NB4 (cell line): Measurements from ENCODE around the gene CYP39A1.
"Not testable (repeated sequence)": the region's sequence is repeated elsewhere in the genome, so short reads cannot be mapped to it uniquely, and the experiment has no call there.

Source experiments
- MYC ChIP-seq: IDR thresholded peaks from 2 replicates; pipeline ENCODE4 v1.6.1; 2011; ENCODE audit warnings: low read depth, low read length
- POLR2A ChIP-seq: IDR thresholded peaks from 2 replicates; pipeline ENCODE4 v1.6.1; 2011; ENCODE audit warnings: mild to moderate bottlenecking; ENCODE audit not compliant: insufficient read length; ENCODE audit errors: extremely low read depth
- TF ChIP-seq, protein P1 (sequence below): IDR thresholded peaks from one replicate; pipeline ENCODE4 v1.5.1; 2012; ENCODE audit warnings: low read depth, low read length
- TF ChIP-seq, protein P2 (sequence below): IDR thresholded peaks from 2 replicates; pipeline ENCODE4 v1.6.1; 2011; ENCODE audit warnings: low read depth, low read length

DNA sequence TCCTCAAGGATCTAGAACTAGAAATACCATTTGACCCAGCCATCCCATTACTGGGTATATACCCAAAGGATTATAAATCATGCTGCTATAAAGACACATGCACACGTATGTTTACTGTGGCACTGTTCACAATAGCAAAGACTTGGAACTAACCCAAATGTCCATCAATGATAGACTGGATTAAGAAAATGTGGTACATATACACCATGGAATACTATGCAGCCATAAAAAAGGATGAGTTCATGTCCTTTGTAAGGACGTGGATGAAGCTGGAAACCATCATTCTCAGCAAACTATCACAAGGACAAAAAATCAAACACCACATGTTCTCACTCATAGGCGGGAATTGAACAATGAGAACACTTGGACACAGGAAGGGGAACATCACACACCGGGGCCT, 4.5 kb downstream of the CYP39A1 start:
- TF ChIP-seq POLR2A, MYC: not testable (repeated sequence)
- TF ChIP-seq, protein P1, sequence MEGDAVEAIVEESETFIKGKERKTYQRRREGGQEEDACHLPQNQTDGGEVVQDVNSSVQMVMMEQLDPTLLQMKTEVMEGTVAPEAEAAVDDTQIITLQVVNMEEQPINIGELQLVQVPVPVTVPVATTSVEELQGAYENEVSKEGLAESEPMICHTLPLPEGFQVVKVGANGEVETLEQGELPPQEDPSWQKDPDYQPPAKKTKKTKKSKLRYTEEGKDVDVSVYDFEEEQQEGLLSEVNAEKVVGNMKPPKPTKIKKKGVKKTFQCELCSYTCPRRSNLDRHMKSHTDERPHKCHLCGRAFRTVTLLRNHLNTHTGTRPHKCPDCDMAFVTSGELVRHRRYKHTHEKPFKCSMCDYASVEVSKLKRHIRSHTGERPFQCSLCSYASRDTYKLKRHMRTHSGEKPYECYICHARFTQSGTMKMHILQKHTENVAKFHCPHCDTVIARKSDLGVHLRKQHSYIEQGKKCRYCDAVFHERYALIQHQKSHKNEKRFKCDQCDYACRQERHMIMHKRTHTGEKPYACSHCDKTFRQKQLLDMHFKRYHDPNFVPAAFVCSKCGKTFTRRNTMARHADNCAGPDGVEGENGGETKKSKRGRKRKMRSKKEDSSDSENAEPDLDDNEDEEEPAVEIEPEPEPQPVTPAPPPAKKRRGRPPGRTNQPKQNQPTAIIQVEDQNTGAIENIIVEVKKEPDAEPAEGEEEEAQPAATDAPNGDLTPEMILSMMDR = not testable (repeated sequence)
- TF ChIP-seq, protein P2, sequence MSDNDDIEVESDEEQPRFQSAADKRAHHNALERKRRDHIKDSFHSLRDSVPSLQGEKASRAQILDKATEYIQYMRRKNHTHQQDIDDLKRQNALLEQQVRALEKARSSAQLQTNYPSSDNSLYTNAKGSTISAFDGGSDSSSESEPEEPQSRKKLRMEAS = not testable (repeated sequence)
